GM19193 (cell line): Measurements from ENCODE around the gene DEUP1.

Experiments used
- POLR2A ChIP-seq: IDR thresholded peaks from 4 replicates; pipeline ENCODE4 v1.6.1; 2011; ENCODE audit not compliant: insufficient read depth, insufficient read length; ENCODE audit errors: extremely low read depth

Gene DEUP1

GRCh38 chr11:93411705-93412104, 81.2 kb downstream of the DEUP1 start:
- TF ChIP-seq POLR2A: no peak

GRCh38 chr11:93432247-93432646, 101.7 kb downstream of the DEUP1 start:
- TF ChIP-seq POLR2A: no peak

- TF ChIP-seq POLR2A: no peak
Observed at GRCh38 chr11:93444617-93445073, 114.1 kb downstream of the DEUP1 start.

GRCh38 chr11:93458286-93458685, 127.7 kb downstream of the DEUP1 start:
- TF ChIP-seq POLR2A: no peak

GRCh38 chr11:93464927-93465540, 134.5 kb downstream of the DEUP1 start:
- no peak for TF ChIP-seq POLR2A

- TF ChIP-seq POLR2A: no peak
Observed at GRCh38 chr11:93467054-93467453, 136.5 kb downstream of the DEUP1 start.

GRCh38 chr11:93468290-93468689, 137.7 kb downstream of the DEUP1 start:
- TF ChIP-seq POLR2A: no peak

GRCh38 chr11:93474123-93474522, 143.6 kb downstream of the DEUP1 start:
- no peak for TF ChIP-seq POLR2A

GRCh38 chr11:93476796-93477195, 146.3 kb downstream of the DEUP1 start:
- no peak for TF ChIP-seq POLR2A

- no peak for TF ChIP-seq POLR2A
Observed at GRCh38 chr11:93477684-93478234, 147.2 kb downstream of the DEUP1 start.

- TF ChIP-seq POLR2A: no peak
Observed at GRCh38 chr11:93478841-93479240, 148.3 kb downstream of the DEUP1 start.

GRCh38 chr11:93480256-93480655, 149.7 kb downstream of the DEUP1 start:
- no peak for TF ChIP-seq POLR2A

- no peak for TF ChIP-seq POLR2A
Observed at GRCh38 chr11:93480756-93481155, 150.2 kb downstream of the DEUP1 start.

- TF ChIP-seq POLR2A: no peak
Observed at GRCh38 chr11:93481279-93481678, 150.7 kb downstream of the DEUP1 start.

- TF ChIP-seq POLR2A: no peak
Observed at GRCh38 chr11:93481696-93482095, 151.2 kb downstream of the DEUP1 start.

GRCh38 chr11:93482556-93482955, 152.0 kb downstream of the DEUP1 start:
- no peak for TF ChIP-seq POLR2A

GRCh38 chr11:93484716-93485115, 154.2 kb downstream of the DEUP1 start:
- TF ChIP-seq POLR2A: no peak

GRCh38 chr11:93485983-93486382, 155.4 kb downstream of the DEUP1 start:
- TF ChIP-seq POLR2A: no peak

GRCh38 chr11:93487032-93487483, 156.5 kb downstream of the DEUP1 start:
- TF ChIP-seq POLR2A: no peak
